ENCODE measurements around the gene DMBT1.

Gene DMBT1

DNA sequence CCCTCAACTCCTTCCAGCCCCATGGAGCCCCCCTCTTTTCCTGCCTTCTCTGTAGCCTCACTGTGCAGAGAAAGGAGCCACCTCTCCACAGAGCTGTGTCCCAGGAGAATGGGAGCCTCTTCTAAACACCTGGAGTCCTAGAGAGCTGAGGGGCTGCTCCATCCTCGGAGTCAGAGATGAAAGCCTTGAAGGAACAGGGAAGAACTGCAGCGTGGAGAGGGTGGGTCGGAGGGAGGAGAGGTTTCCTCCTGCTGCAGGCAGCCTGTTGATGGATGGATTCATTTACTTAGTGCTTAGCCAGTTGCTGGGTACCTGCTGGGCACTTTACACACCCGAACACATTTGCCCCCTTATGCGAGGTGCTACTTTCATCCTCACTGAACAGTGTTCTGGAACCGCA is 100.1 kb downstream of the DMBT1 start:
- DNase-seq (ENCODE audit: low spot score) = no peak
- no peak for TF ChIP-seq CTCF (IDR thresholded peaks at IDR 0.05; ENCODE audit: extremely low read depth, missing control alignments)

DNA sequence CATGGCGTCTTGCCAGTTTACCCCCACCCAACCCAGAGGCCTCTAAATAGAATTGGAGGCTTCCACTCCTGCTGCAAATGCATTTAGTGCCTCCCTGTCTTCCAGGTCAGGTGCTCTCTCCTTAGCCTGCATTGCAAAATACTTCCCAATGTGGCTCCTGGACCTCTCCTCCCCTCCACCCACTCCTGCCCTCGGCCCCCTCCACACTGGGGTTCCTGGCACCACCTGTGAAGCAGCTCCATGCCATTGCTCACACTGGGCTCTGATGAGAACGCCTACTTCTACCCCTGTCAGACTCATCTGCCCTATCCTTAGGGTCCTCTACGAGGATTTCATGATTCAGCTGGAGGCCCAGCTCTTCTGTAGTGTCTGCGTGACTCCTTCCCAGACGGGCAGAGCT is 101.7 kb downstream of the DMBT1 start:
- TF ChIP-seq CTCF (IDR thresholded peaks at IDR 0.05; ENCODE audit: extremely low read depth, missing control alignments) = no peak
- DNase-seq (ENCODE audit: low spot score) = no peak

GRCh38 chr10:122663516-122664130 is 103.1 kb downstream of the DMBT1 start:
- TF ChIP-seq CTCF (IDR thresholded peaks at IDR 0.05; ENCODE audit: extremely low read depth, missing control alignments) = no peak
- DNase-seq (ENCODE audit: low spot score) = no peak

- TF ChIP-seq CTCF (IDR thresholded peaks at IDR 0.05; ENCODE audit: extremely low read depth, missing control alignments) = no peak
- no peak for DNase-seq (ENCODE audit: low spot score)
Measured at GRCh38 chr10:122664501-122664900, 103.9 kb downstream of the DMBT1 start.

GRCh38 chr10:122665329-122665860 is 104.8 kb downstream of the DMBT1 start:
- no peak for TF ChIP-seq CTCF (IDR thresholded peaks at IDR 0.05; ENCODE audit: extremely low read depth, missing control alignments)
- DNase-seq (ENCODE audit: low spot score) = no peak

GRCh38 chr10:122665946-122666345 is 105.4 kb downstream of the DMBT1 start:
- no peak for DNase-seq (ENCODE audit: low spot score)
- no peak for TF ChIP-seq CTCF (IDR thresholded peaks at IDR 0.05; ENCODE audit: extremely low read depth, missing control alignments)

DNA sequence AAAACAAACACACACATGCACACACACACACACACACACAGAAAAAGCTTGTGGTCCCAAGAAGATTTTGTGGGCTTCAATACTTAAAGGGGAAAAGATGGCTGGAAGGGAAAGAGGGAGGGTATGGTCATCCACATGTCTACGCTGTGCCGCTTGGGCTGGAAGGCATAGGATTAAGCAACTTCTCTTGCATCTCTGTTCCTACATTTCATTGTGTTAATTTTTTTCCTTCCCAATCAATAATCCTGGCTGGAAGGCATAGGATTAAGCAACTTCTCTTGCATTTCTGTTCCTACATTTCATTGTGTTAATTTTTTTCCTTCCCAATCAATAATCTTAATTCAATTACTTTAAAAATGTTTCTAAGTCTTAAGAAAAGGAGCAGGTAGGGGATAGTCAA is 108.5 kb downstream of the DMBT1 start:
- TF ChIP-seq CTCF (IDR thresholded peaks at IDR 0.05; ENCODE audit: extremely low read depth, missing control alignments) = no peak

More for the DNA sequence above, 108.5 kb downstream of the DMBT1 start:
- DNase-seq (ENCODE audit: low spot score) = no peak

All from GM20000 (cell line).